Testis (tissue), 3 donors: ENCODE data around the gene RGS11. TPM values are rescaled to one million over a fixed set of nuclear protein-coding genes. Genes with fewer than 3 reads are reported as not detected.
"Not testable (repeated sequence)": the region's sequence is repeated elsewhere in the genome, so short reads cannot be mapped to it uniquely, and the experiment has no call there.

Experiments used
- DNase-seq: peaks from one replicate; pipeline ENCODE4 v3.0.0-alpha.2; 2019
- H3K27ac ChIP-seq, 2 donors: fragments of 200-600 bp; sonication (generic); one replicate each; pipeline ENCODE4 v1.5.1; 2019
- H3K27me3 ChIP-seq: fragments of 200-600 bp; sonication (generic); one replicate; pipeline ENCODE4 v1.5.1; 2019
- H3K36me3 ChIP-seq: fragments of 200-600 bp; sonication (generic); one replicate; pipeline ENCODE4 v1.5.1; 2017; ENCODE audit warnings: low read depth; ENCODE audit errors: missing control alignments
- H3K4me1 ChIP-seq: fragments of 200-600 bp; sonication (generic); one replicate; pipeline ENCODE4 v1.5.1; 2019
- H3K4me3 ChIP-seq, 2 donors: fragments of 200-600 bp; sonication (generic); one replicate each; pipeline ENCODE4 v1.5.1; 2017 to 2019
- H3K9me3 ChIP-seq: fragments of 200-600 bp; sonication (generic); one replicate; pipeline ENCODE4 v1.5.1; 2017
- POLR2A ChIP-seq: fragments of 450-650 bp; IDR thresholded peaks from one replicate; pipeline ENCODE4 v1.6.1; 2017; ENCODE audit warnings: antibody characterized with exemption, mild to moderate bottlenecking, moderate library complexity
- WGBS, 2 donors: methylation state at CpG; one replicate each; pipeline ENCODE4 v1.1.5; 2018; 5-methylcytosine and 5-hydroxymethylcytosine counted together
- intact Hi-C: fragments of 100-400 bp; cut with DNase I; formaldehyde crosslinking; loops from one replicate; pipeline ENCODE4 v1.15.1; 2023; ENCODE audit warnings: low total_unique reads
- polyA plus RNA-seq: library from polyadenylated mRNA; stranded (reverse); fragments of 350-450 nt; fragmentation: Illumina TruSeq; extraction: RNeasy Lipid Tissue Mini Kit (QIAGEN cat#74804); gene quantifications from one replicate; pipeline ENCODE4 v1.2.3, GENCODE V29; 2014; ENCODE audit warnings: low read depth, low replicate concordance; ENCODE audit not compliant: insufficient read depth
- total RNA-seq, 2 donors: library from RNA; depleted of rRNA; stranded (reverse); fragments of >200 nt; gene quantifications; one replicate each; pipeline ENCODE4 v1.2.3, GENCODE V29; 2016
- TF ChIP-seq, protein P1 (sequence below), 3 experiments: fragments of 450-650 bp in 2 of 3; fragments of 200-600 bp in 1 of 3; sonication (generic) in 1 of 3; IDR thresholded peaks; one replicate each; pipeline ENCODE4 v1.5.1; 2016 to 2019; ENCODE audit warnings: antibody characterized with exemption in 3 of 3, mild to moderate bottlenecking in 2 of 3, moderate library complexity in 1 of 3

Gene RGS11
- total and polyA plus RNA-seq, 3 donors from 2014 or later, result 1.2 to 3.0 (median 2.9) TPM

DNA sequence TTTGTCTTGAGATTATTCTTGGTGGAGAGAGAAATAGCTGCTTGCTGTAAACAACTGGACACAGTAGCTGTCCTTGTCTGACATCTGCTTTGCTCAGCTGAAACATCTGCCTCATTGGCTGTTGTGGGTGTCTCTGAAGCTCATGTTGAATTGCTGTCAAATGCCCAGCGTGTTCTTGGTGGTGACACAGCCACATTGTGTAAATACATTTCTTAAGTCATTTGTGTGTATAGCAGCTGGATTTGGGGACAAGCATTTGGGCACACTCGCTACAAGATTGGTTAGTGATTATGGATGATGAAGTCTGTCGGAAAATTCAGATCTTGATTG, 35.8 kb downstream of the RGS11 start:
- Histone ChIP-seq H3K27ac (no peak overlapping the region), H3K4me1 (no peaks in the 10 kb centered on the region), H3K4me3 (no peak overlapping the region), H3K27me3 (no peaks in the 10 kb centered on the region), H3K36me3 (no peaks in the 10 kb centered on the region), H3K9me3 (no peaks in the 10 kb centered on the region)
- intact Hi-C loops, result no loop called here
- WGBS, 2 donors, result 71% methylated on average over 3 of the region's 3 CpGs
- DNase-seq, result no peak
- no peak for TF ChIP-seq POLR2A
- TF ChIP-seq, protein P1, sequence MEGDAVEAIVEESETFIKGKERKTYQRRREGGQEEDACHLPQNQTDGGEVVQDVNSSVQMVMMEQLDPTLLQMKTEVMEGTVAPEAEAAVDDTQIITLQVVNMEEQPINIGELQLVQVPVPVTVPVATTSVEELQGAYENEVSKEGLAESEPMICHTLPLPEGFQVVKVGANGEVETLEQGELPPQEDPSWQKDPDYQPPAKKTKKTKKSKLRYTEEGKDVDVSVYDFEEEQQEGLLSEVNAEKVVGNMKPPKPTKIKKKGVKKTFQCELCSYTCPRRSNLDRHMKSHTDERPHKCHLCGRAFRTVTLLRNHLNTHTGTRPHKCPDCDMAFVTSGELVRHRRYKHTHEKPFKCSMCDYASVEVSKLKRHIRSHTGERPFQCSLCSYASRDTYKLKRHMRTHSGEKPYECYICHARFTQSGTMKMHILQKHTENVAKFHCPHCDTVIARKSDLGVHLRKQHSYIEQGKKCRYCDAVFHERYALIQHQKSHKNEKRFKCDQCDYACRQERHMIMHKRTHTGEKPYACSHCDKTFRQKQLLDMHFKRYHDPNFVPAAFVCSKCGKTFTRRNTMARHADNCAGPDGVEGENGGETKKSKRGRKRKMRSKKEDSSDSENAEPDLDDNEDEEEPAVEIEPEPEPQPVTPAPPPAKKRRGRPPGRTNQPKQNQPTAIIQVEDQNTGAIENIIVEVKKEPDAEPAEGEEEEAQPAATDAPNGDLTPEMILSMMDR (IDR thresholded peaks at IDR 0.05), result no peak

DNA sequence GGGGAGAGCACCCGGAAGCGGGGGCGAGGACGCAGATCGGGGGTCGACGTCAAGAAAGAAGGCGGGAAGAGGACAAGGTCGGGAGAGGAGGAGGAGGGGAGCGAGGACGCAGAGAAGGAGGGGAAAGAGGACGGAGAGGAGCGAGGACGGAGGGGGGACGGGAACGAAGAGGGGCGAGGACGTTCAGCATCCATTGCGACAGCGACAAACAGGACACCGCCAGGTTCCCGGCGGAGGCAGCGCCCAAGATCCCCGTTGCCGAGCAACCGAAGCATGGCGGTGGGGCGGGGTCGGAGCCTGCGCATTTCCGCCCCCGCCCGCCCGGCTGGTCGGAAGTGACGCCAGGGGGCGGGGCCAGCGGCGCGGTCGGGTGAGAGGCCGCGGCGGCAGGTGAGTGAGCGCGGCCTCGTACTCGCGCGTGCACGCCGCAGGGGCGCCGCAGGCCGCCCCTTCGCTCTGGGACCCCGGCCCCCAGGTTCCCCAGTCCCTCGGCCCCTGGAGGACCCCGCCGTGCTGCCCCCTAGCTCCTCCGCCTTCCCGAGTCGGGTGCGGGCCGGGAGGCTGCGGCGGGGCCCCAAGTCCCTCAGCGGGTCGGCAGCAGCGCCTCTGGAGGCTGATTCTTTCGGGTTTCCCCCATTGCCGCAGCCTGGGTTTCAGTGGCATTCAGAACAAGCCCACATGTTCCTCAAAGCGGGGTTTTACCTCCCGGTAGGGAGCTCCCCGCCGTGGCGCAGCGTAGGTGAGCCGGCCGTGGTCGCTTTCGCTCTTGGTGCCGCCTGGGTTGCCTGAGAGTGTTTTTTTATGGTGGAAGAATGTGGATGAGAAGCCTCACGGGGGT, 41.1 kb downstream of the RGS11 start, which contains the start of gene FAM234A:
Gene FAM234A, plus strand, starts transcription at position 354 of the 838 bp plus-strand sequence. CDS start 19,593 bp downstream, outside the sequence.
- H3K4me3 ChIP-seq, result peak within 1 kb of the TSS; percentile 68 to 95
- intact Hi-C loops, result no loop called here
- H3K36me3 ChIP-seq, result no peaks in the 10 kb centered on the region
- peak within 1 kb of the TSS; percentile 80 to 99 for H3K27ac ChIP-seq
- 0 to 1% methylated on average over 40 to 85 of the region's 85 CpGs for WGBS, 2 donors
- H3K9me3 ChIP-seq, result no peaks in the 10 kb centered on the region
- DNase-seq, result peak; percentile 95
- H3K27me3 ChIP-seq, result no peaks in the 10 kb centered on the region
- TF ChIP-seq, protein P1 (IDR thresholded peaks at IDR 0.05), result peak; percentile 11 to 40 (median 16)
- TF ChIP-seq POLR2A, result peak; percentile 93
- no peaks in the 10 kb centered on the region for H3K4me1 ChIP-seq

DNA sequence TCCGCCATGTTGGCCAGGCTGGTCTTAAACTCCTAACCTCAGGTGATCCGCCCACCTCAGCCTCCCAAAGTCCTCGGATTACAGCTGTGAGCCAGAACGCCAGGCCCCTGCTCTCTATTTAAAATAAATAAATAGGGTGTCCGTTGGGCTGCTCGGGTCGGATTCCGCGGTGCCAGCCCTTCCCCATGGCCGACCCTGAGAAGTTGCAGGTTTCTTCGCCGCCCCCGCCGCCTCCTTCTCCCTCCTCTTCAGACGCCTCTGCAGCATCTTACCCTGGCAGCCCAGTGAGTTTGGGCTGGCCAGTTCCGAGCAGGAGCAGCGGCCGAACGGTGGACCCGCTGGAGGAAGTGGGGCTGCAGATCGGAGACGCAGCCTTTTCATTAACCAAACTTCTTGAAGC, 44.8 kb downstream of the RGS11 start:
- Histone ChIP-seq H3K4me3 (peak overlapping the region in 1 of 2 donors; percentile 80), H3K36me3 (no peaks in the 10 kb centered on the region), H3K9me3 (no peaks in the 10 kb centered on the region), H3K27me3 (no peaks in the 10 kb centered on the region), H3K27ac (no peak overlapping the region), H3K4me1 (peaks cover 9% of the 10 kb centered on the region)
- WGBS, 2 donors, result 50 to 69% methylated on average over 22 of the region's 22 CpGs
- no peak for TF ChIP-seq POLR2A
- TF ChIP-seq, protein P1 (IDR thresholded peaks at IDR 0.05), result no peak
- intact Hi-C loops, result no loop called here
- no peak for DNase-seq

DNA sequence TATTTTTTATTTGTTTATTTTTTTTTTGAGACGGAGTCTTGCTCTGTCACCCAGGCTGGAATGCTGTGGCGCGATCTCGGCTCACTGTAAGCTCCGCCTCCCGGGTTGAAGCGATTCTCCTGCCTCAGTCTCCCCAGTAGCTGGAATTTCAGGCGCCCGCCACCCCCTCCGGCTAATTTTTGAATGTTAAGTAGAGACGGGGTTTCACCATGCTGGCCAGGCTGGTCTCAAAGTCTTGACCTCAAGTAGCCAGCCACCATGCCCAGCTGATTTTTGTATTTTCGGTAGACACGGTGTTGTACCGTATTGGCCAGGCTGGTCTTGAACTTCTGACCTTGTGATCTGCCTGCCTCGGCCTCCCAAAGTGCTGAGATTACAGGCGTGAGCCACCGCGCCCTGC, 45.4 kb downstream of the RGS11 start:
- H3K27ac ChIP-seq, H3K27me3 ChIP-seq, DNase-seq, H3K9me3 ChIP-seq, H3K36me3 ChIP-seq, intact Hi-C loops, H3K4me1 ChIP-seq: not testable (repeated sequence)
- WGBS, 2 donors, result 64 to 80% methylated on average over 18 of the region's 18 CpGs
- H3K4me3 ChIP-seq, result peak overlapping the region; percentile 13 to 80

DNA sequence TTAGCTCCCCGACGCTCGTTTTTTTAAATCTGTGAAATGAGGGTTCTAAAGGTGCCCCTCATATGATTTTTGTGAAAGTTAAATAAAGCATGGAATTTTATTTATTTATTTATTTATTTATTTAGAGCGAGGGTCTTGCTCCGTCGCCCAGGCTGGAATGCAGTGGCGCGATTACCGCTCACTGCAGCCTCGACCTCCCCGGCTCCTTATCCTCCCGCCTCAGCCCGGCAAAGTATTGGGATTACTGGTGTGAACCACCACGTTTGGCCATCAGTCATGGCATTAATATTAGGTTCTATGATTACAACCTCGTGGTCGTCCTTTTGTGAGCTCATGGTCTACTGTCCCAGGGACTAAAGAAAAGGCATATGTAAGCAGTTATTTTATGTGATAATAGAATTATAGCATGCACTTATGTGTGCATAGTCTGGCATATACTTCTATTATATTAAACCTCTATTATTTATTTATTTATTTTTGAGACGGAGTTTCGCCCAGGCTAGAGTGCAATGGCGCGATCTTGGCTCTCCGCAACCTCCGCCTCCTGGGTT, 45.9 kb downstream of the RGS11 start:
- no peak for DNase-seq
- intact Hi-C loops, result no loop called here

More for the DNA sequence above, 45.9 kb downstream of the RGS11 start:
- Histone ChIP-seq H3K27me3 (no peaks in the 10 kb centered on the region), H3K36me3 (no peaks in the 10 kb centered on the region), H3K4me3 (peak overlapping the region; percentile 73 to 80), H3K4me1 (peaks cover 9% of the 10 kb centered on the region), H3K9me3 (no peaks in the 10 kb centered on the region), H3K27ac (peak overlapping the region; percentile 95 to 97)
- TF ChIP-seq, protein P1 (IDR thresholded peaks at IDR 0.05), result no peak
- no peak for TF ChIP-seq POLR2A
- 46 to 62% methylated on average over 22 of the region's 22 CpGs for WGBS, 2 donors
